Lower lobe of right lung (tissue), 2 donors: ENCODE data around the gene HIPK2. TPM values are rescaled to one million over a fixed set of nuclear protein-coding genes. Genes with fewer than 3 reads are reported as not detected.

Experiments used
- ATAC-seq, 2 donors: fragments of 200-7000 bp; cut with Tn5 transposase; one replicate each; pipeline ENCODE4 v1.9.1; 2020 to 2022; ENCODE audit warnings: mild to moderate bottlenecking in 2 of 2, moderate library complexity in 2 of 2
- DNase-seq: peaks from one replicate; pipeline ENCODE4 v3.0.0-alpha.2; 2020
- H3K27ac ChIP-seq: fragments of 200-600 bp; one replicate; pipeline ENCODE4 v1.8.0; 2022
- H3K27me3 ChIP-seq: fragments of 200-600 bp; one replicate; pipeline ENCODE4 v1.8.0; 2022; ENCODE audit warnings: low read depth
- H3K36me3 ChIP-seq: fragments of 200-600 bp; one replicate; pipeline ENCODE4 v1.8.0; 2022; ENCODE audit warnings: mild to moderate bottlenecking
- H3K4me1 ChIP-seq: fragments of 200-600 bp; one replicate; pipeline ENCODE4 v1.8.0; 2022
- H3K4me3 ChIP-seq: fragments of 200-600 bp; one replicate; pipeline ENCODE4 v1.8.0; 2022; ENCODE audit warnings: mild to moderate bottlenecking
- H3K9me3 ChIP-seq: fragments of 200-600 bp; one replicate; pipeline ENCODE4 v1.8.0; 2022
- intact Hi-C: fragments of 100-400 bp; cut with DNase I; formaldehyde crosslinking; loops from one replicate; pipeline ENCODE4 v1.11.0; 2022
- total RNA-seq: library from RNA; stranded (reverse); fragmentation: NEBNext Ultra II Directional; extraction: Animal tissue kit (Norgen Biotek cat#: 25700); gene quantifications from one replicate; pipeline ENCODE4 v1.2.1, GENCODE V29; 2021
- TF ChIP-seq, protein P1 (sequence below): fragments of 200-600 bp; IDR thresholded peaks from one replicate; pipeline ENCODE4 v1.8.0; 2022; ENCODE audit warnings: antibody characterized with exemption, mild to moderate bottlenecking
- donor health status: DM: no; HTN: yes; CAD: no; lungs with severe emphysema.

HIPK2 gene
- total RNA-seq, 1 donor from 2014 or later: 81.0 TPM

DNA sequence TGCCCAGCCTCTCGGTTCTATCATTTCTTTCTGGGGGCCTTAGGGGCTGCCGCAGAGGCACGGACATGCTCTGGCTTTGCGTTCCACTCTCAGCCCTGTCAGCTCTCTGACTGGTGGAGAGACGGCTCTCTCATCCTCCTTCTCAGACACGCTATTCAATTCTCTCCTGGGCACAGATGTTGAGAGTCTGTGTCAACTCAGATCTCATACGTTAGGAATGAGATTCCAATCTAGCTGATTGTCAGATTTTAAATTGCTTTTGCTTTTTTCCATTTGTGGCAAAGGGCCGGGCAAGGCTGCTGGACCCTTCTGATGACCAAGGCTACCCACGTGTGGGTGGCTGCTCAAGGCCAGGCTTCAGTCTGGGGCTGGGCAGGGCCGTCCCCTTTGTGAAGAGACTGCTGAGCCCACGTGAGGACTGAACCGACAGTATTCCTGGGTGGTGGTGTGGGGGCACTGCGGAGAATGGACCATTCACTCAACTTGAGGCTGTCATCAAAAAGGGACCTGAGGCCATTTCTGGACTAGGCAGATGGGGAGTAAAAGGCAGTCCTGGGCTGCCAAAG is 182.8 kb downstream of the HIPK2 start:
- ATAC-seq (no peak), DNase-seq (no peak)
- Histone ChIP-seq H3K4me3 (no peak overlapping the region), H3K27me3 (no peaks in the 10 kb centered on the region), H3K36me3 (peaks cover 100% of the 10 kb centered on the region), H3K4me1 (no peaks in the 10 kb centered on the region), H3K9me3 (no peaks in the 10 kb centered on the region), H3K27ac (no peak overlapping the region)
- intact Hi-C loops: no loop called here
- TF ChIP-seq, protein P1, sequence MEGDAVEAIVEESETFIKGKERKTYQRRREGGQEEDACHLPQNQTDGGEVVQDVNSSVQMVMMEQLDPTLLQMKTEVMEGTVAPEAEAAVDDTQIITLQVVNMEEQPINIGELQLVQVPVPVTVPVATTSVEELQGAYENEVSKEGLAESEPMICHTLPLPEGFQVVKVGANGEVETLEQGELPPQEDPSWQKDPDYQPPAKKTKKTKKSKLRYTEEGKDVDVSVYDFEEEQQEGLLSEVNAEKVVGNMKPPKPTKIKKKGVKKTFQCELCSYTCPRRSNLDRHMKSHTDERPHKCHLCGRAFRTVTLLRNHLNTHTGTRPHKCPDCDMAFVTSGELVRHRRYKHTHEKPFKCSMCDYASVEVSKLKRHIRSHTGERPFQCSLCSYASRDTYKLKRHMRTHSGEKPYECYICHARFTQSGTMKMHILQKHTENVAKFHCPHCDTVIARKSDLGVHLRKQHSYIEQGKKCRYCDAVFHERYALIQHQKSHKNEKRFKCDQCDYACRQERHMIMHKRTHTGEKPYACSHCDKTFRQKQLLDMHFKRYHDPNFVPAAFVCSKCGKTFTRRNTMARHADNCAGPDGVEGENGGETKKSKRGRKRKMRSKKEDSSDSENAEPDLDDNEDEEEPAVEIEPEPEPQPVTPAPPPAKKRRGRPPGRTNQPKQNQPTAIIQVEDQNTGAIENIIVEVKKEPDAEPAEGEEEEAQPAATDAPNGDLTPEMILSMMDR: no peak

DNA sequence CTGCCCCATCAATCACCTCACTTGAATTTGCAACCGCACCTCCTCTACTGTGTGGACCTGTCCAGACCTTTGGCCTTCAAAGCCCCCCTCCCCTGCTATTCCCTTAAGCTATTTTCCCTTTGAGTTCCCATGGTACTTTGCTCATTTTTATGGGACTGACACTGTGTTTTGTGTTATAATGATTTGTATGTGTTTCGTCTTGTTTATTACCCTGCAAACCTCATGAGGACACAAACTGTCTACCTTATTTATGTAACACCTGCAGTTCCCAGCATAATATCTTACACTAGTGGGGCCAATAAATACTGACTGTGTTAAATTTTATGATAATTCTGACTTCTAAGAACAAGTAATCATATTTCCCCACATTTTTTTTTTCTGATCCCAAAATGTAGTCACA is 183.7 kb downstream of the HIPK2 start:
- Histone ChIP-seq H3K27me3 (no peaks in the 10 kb centered on the region), H3K4me1 (no peaks in the 10 kb centered on the region), H3K4me3 (no peak overlapping the region), H3K9me3 (no peaks in the 10 kb centered on the region), H3K36me3 (peaks cover 99% of the 10 kb centered on the region), H3K27ac (no peak overlapping the region)
- ATAC-seq (no peak), DNase-seq (no peak)
- TF ChIP-seq, protein P1: no peak
- intact Hi-C loops: no loop called here

DNA sequence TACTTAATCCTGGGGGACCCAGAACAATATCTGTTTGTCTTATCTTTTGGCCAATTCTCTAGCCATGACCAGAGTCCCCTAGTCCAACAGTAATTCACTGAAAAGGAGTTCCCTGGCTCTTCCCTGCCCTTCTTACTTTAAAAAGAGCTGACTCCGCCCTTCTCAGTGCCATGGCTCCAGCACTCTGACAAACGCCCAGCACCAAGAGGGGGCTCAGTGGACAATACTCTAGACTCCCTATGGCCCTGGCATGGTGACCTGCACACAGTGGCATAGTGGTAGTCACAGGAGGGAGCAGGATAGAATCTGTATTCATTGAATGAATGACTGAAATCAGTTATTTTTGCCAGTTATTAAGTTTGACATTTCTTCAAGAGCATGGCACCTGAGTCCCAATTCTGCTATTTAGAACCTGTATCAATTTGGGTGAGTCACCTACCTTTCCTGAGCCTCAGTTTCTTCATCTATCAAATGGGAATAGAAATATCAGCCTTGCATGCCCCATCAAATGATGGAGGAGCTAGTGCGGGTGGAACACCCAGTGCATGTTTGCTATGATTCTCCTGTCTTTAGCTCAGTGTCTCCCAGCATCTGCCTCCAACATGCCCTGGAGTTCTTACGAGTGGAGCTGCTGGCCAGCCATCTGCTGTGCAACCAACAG is 184.9 kb downstream of the HIPK2 start:
- DNase-seq (no peak), ATAC-seq (no peak)
- no peak overlapping the region for H3K4me3 ChIP-seq
- no peaks in the 10 kb centered on the region for H3K27me3 ChIP-seq
- TF ChIP-seq, protein P1: no peak
- H3K9me3 ChIP-seq: no peaks in the 10 kb centered on the region
- H3K36me3 ChIP-seq: peaks cover 96% of the 10 kb centered on the region
- H3K27ac ChIP-seq: no peak overlapping the region
- peaks cover 5% of the 10 kb centered on the region for H3K4me1 ChIP-seq
- intact Hi-C loops: no loop called here

DNA sequence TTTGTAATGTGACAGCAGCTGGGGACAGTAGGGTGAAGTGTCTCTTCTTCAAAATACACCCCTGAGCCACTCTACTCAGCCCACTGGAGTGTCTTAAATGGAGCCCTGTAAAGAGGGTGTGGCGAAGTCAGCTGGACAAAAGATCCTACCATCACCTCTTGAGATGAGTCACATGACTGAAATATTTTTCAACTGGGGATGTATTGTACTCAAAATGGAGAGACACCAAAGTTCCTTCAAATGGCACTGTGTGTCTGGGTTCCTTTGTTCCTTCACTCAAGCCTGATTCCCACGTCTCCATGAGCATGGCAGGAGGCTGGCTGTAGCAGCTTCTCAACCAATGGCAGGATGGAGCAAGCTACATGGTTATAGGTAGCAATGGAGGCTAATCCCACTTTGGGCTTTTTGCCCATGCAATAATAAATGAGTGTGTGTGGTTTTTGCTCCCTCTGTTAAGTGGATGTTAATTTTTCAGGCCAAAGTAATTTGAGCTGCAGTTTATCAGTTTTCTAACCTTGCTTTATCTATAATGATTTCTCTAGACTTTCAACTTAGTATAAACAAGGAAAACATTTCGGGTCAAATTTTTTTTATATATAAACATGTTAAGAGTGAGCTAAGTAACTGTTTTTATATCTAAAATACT is 186.1 kb downstream of the HIPK2 start:
- TF ChIP-seq, protein P1: no peak
- intact Hi-C loops: no loop called here
- DNase-seq (no peak), ATAC-seq (no peak)
- Histone ChIP-seq H3K36me3 (peaks cover 96% of the 10 kb centered on the region), H3K27me3 (no peaks in the 10 kb centered on the region), H3K4me1 (peaks cover 5% of the 10 kb centered on the region), H3K4me3 (no peak overlapping the region), H3K9me3 (no peaks in the 10 kb centered on the region), H3K27ac (no peak overlapping the region)

DNA sequence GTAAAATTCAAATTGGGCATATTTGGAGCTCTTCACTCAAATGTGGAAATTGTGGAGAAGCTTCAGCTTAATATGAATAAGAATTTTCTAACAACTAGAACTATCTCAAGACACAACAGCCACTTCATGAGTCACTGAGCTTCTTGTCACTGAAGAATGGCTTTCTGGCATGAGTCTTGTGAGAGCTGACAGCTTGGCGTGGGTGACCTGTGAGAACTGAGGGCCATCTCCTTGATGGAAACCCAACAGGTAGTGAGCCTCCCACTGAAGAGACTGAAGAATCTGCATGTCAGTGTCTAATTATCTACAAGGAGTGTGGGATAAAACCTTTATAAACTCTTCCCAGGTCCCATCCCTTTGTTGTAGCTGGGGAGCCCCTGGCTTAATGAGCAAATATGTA is 188.3 kb downstream of the HIPK2 start:
- ATAC-seq: no peak
- DNase-seq: no peak
- Histone ChIP-seq H3K9me3 (no peaks in the 10 kb centered on the region), H3K4me3 (no peak overlapping the region), H3K27me3 (no peaks in the 10 kb centered on the region), H3K27ac (no peak overlapping the region), H3K4me1 (peaks cover 5% of the 10 kb centered on the region), H3K36me3 (peaks cover 96% of the 10 kb centered on the region)
- intact Hi-C loops: no loop called here
- TF ChIP-seq, protein P1: no peak
